HG02610 (cell line): ENCODE measurements around the gene CCDC59.
"Not testable (repeated sequence)": the region's sequence is repeated elsewhere in the genome, so short reads cannot be mapped to it uniquely, and the experiment has no call there.

Source experiments
- ATAC-seq: cut with Tn5 transposase; IDR thresholded peaks from one replicate; pipeline ENCODE4 v1.9.1; 2021; ENCODE audit warnings: mild to moderate bottlenecking, moderate library complexity; ENCODE audit not compliant: unreplicated experiment

CCDC59 gene, protein sequence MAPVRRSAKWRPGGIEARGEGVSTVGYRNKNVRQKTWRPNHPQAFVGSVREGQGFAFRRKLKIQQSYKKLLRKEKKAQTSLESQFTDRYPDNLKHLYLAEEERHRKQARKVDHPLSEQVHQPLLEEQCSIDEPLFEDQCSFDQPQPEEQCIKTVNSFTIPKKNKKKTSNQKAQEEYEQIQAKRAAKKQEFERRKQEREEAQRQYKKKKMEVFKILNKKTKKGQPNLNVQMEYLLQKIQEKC

GRCh38 chr12:82358200-82359114 lies at the start of gene CCDC59, which contains the start of gene METTL25:
TSS of gene CCDC59 (minus strand) at chr12:82358387. CDS start at chr12:82358376, 11 bp downstream.
TSS of gene METTL25 (plus strand) at chr12:82358529. CDS start at chr12:82358566, 37 bp downstream.
- peak; percentile 94 for ATAC-seq

- ATAC-seq, result no peak
Measured at GRCh38 chr12:82407481-82407880, 49.3 kb upstream of the CCDC59 start.

DNA sequence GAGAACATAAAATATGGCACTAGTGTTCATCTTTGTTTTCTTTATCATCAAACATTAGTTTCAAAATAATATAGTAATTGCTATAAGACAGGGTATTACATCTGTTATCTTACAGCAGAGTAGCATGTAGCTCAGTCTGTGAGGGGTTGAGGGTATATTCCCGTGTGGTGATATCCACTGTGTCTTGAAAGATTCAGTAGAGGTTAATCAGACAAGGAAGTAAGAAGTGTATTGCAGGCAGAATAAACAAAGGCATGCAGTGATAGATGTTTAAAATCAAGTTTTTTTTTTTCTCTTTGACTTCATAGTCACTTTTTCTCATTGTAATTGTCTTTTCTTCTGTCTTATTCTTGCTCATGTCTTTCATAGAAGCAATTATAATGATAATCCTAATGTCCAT lies 48.5 kb upstream of the CCDC59 start:
- ATAC-seq, result no peak

GRCh38 chr12:82400819-82401218 lies 42.6 kb upstream of the CCDC59 start:
- ATAC-seq, result no peak

GRCh38 chr12:82398879-82399278 lies 40.7 kb upstream of the CCDC59 start:
- ATAC-seq, result no peak

DNA sequence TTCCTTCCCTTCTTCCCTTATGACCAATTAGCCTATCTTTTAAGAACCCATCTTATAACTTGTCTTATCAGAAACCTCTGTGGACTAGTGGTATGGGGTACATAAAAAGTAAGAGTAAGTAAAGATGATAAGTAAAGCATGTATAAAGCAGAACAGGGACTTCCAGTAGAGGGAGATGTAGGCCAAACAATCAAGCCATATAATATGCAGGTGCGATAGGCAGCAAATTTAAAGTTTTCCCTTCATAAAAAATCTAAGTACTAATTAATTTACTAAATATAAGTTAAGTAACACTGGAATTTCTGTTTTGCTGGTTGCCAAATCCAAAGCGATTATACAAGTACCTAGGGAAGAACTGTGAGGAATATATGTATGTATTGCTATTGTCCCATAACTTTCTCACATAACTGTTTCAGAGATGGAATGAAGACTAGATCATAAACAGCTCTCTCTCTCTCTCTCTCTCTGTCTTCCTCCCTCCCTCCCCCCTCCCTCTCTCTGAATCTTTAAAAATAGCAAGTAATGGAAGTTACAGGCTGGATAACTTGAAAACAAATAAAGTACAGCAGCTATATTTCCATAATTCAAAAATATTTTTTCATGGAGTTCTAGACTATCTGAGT lies 25.9 kb upstream of the CCDC59 start:
- no peak for ATAC-seq

- ATAC-seq, result peak; percentile 89
Measured at GRCh38 chr12:82378997-82379396, 20.8 kb upstream of the CCDC59 start.

- ATAC-seq, result no peak
Measured at GRCh38 chr12:82375201-82375600, 17.0 kb upstream of the CCDC59 start.

DNA sequence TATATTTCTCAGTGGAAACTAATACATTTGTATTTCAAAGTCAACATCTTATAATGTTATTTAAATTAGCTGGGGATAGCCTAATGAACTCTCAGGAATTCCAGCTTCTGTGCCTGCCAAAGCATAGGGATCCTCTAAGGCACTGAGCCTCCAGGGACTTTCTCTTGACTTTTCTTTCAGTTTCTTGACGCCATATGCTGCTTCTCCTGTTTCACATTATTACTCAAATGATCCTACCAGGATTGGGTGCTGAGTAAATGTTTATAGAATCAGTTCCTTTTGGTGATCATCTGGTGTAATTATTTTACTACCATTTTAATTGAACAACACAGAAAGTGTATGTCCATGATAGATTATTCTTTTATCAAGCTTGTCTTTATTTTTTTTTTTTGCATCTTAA lies 8.0 kb upstream of the CCDC59 start:
- ATAC-seq, result peak; percentile 60

GRCh38 chr12:82363990-82364389 lies 5.8 kb upstream of the CCDC59 start:
- ATAC-seq, result no peak

DNA sequence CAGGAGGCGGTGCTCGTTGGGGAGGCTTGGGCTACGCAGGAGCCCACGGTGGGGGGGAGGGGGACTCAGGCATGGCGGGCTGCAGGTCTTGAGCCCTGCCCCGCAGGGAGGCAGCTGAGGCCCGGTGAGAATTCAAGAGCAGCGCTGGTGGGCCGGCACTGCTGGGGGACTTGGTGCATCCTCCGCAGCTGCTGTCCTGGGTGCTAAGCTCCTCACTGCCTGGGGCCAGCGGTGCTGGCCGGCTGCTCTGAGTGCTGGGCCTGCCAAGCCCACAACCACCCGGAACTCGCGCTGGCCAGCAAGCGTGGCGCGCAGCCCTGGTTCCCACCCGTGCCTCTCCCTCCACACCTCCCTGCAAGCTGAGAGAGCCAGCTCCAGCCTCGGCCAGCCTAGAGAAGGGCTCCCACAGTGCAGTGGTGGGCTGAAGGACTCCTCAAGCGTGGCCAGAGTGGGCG lies 3.3 kb upstream of the CCDC59 start:
- no peak for ATAC-seq

DNA sequence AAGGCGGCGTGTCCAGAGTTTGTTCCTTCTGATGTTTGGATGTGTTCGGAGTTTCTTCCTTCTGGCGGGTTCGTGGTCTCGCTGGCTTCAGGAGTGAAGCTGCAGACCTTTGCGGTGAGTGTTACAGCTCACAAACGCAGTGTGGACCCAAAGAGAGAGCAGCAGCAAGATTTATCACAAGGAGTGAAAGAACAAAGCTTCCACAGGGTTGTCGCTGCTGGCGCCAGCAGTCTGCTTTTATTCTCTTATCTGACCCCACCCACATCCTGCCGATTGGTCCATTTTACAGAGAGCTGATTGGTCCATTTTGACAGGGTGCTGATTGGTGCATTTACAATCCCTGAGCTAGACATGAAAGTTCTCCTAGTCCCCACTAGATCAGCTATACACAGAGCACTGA lies 2.6 kb upstream of the CCDC59 start:
- not testable (repeated sequence) for ATAC-seq

- no peak for ATAC-seq
Measured at GRCh38 chr12:82359115-82359478, 910 bp upstream of the CCDC59 start.

DNA sequence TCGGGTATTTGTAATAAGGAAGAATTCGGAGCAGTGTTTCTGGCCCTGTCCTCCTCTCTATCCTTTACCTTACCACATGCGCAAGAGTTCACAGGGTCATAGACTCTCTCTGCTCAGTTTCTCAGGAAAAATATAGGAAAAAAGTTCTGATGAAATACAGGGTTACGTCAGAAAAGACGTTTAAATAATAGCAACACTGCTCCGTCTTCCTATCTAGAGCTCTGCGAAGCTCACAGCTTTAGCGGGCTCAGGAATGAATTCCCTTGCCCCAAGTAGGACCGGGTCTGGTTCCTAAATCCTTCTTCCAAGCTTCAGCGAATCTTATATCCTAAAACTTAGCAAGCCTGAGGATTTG lies 365 bp downstream of the CCDC59 start:
- ATAC-seq, result no peak

GRCh38 chr12:82357340-82357739 lies 847 bp downstream of the CCDC59 start:
- no peak for ATAC-seq

DNA sequence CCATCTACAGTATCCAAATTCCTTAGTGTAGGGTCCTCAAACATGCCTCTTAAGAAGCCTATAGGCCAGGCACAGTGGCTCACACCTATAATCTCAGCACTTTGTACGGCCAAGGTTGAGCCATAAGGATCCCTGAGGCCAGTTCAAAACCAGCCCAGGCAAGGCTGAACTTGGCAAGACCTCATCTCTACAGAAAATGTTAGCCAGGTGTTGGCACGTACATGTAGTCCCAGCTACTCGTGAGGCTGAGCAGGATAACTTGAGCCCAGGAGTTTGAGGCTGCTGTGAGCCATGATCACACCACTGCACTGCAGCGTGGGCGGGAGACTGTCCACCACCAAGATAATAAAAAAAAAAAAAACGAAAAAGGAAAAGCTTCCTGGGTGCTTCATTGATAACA lies 6.8 kb downstream of the CCDC59 start:
- no peak for ATAC-seq

- no peak for ATAC-seq
Measured at GRCh38 chr12:82350161-82350560, 8.0 kb downstream of the CCDC59 start.

GRCh38 chr12:82329508-82329907 lies 28.7 kb downstream of the CCDC59 start:
- ATAC-seq, result no peak

- no peak for ATAC-seq
Measured at GRCh38 chr12:82327861-82328260, 30.3 kb downstream of the CCDC59 start.

- ATAC-seq, result no peak
Measured at GRCh38 chr12:82326905-82327503, 31.2 kb downstream of the CCDC59 start.
